ENCODE measurements around the gene RNF39. TPM values are rescaled to one million over a fixed set of nuclear protein-coding genes. Genes with fewer than 3 reads are reported as not detected.
A peak's percentile ranks its signal among the peaks of the same experiment; 100 is the strongest.

RNF39 gene
- total RNA-seq, 4 donors from 2014 or later, result 0.42 TPM; not detected in 3

DNA sequence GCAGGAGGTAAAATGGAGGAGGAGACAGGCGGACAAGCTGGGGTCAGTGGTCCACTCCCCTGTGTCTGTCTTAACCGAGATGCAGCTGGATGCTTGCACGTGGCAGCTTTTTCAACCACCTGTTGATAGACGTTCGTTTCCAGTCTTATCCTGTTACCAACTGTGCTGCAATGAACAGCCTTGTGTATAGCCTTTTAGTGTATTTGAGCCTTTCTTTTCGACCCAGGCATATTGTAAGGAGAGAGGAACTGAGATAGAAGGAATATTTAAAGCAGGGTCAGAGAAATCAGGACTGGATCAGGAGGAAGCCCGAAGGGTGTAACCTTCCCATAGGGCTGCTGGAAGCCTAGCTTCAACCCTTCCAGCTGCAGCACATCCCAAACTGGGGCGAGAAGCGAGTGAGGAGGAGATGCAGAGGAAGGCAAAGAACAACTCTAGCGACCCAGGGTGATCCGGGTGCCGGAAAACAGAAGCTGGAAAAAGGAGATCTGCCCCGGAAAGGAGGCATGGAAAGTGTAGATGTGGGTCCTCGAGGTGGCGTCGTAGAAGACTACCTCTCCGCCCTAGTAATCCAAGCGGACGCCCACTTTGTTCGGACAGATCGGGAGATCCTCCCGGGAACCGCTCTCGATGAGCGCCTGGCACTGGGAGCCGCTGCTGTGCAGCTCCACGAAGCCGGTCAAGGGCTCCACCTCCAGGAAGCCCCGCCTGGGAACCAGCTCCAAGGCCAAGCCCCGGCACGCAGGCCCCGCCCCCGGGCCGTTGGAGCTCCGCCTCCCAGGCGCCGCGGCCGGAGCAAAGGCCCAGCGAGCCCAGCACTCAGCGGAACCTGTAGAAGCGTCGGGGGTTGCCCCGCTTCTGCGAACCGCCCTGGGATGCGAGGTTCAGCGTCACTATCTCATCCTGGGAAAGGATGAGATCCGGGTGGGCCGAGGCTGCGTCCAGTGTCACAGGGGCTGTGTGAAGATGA, 26.2 kb upstream of the RNF39 start:
- Histone ChIP-seq H3K9me3 (no peaks in the 10 kb centered on the region), H3K4me1 (peaks cover 0 to 37% (median 22%) of the 10 kb centered on the region in 4 donors), H3K27ac (peak overlapping the region; percentile 39 to 84 (median 68)), H3K36me3 (no peaks in the 10 kb centered on the region), H3K27me3 (peaks cover 0 to 63% of the 10 kb centered on the region in 2 donors), H3K4me3 (peak overlapping the region; percentile 22 to 49 (median 38))
- DNase-seq (ENCODE audit: low spot score in 2 of 2), result peak; percentile 74 to 76
- WGBS, 2 donors, result 3 to 4% methylated on average over 28 to 33 of the region's 51 CpGs
- TF ChIP-seq, protein P1, sequence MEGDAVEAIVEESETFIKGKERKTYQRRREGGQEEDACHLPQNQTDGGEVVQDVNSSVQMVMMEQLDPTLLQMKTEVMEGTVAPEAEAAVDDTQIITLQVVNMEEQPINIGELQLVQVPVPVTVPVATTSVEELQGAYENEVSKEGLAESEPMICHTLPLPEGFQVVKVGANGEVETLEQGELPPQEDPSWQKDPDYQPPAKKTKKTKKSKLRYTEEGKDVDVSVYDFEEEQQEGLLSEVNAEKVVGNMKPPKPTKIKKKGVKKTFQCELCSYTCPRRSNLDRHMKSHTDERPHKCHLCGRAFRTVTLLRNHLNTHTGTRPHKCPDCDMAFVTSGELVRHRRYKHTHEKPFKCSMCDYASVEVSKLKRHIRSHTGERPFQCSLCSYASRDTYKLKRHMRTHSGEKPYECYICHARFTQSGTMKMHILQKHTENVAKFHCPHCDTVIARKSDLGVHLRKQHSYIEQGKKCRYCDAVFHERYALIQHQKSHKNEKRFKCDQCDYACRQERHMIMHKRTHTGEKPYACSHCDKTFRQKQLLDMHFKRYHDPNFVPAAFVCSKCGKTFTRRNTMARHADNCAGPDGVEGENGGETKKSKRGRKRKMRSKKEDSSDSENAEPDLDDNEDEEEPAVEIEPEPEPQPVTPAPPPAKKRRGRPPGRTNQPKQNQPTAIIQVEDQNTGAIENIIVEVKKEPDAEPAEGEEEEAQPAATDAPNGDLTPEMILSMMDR (IDR thresholded peaks at IDR 0.05), result peak in 2 of 5 experiments; percentile 17 to 23
- TF ChIP-seq POLR2A (IDR thresholded peaks at IDR 0.05) (peak; percentile 46 to 58), EP300 (IDR thresholded peaks at IDR 0.05) (peak in 1 of 2 donors; percentile 40)

DNA sequence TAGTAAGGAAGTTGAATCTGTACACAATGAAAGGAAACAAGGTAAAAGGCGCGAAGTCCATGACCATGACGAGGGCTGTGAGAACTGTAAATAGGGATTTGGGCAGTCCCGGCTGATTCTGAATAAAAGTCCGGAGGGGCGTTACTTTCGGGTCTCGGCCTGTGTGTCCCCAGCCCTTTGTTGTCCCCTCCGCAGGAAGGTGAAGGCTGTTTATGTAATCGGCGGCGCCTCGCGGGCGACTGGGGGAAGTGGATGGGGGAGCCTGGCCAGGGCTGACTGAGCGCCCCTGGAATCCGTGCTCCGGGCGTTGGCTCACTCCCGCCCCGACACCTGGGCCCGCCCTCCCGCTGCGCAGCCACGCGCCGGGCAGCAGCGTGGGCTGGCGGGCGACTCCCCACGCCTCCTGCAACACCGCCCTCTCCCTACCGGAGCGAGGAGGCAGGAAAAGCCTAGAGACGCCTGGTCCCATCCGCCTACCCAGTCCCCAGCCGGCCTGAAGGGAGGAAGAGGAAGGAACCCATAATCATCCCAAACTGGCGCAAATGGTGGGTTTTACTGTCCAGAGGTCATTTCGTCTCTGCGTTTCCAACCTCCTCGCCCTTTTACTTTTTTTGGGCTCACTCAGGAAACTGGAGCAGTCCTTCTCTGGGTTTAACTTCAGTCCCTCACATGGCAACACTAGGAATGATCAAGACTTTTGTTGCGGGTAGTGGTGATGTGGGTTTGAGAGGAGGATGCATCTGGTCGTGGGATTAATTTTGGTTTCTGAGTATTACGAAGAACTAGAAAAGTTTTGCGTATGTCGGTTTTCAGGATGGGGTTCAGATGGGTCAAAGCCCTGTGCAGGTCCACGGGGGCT, 25.2 kb upstream of the RNF39 start:
- peaks cover 0 to 37% (median 22%) of the 10 kb centered on the region in 4 donors for H3K4me1 ChIP-seq
- H3K36me3 ChIP-seq, result no peaks in the 10 kb centered on the region
- 3 to 4% methylated on average over 44 of the region's 47 CpGs for WGBS, 2 donors
- H3K27me3 ChIP-seq, result peaks cover 0 to 59% of the 10 kb centered on the region in 2 donors
- no peaks in the 10 kb centered on the region for H3K9me3 ChIP-seq
- H3K27ac ChIP-seq, result peak overlapping the region in 1 of 4 donors; percentile 27
- peak overlapping the region; percentile 22 to 49 (median 38) for H3K4me3 ChIP-seq
- DNase-seq (ENCODE audit: low spot score in 2 of 2), result no peak
- TF ChIP-seq, protein P1 (IDR thresholded peaks at IDR 0.05), result no peak
- TF ChIP-seq EP300 (IDR thresholded peaks at IDR 0.05) (no peak), POLR2A (IDR thresholded peaks at IDR 0.05) (no peak)

DNA sequence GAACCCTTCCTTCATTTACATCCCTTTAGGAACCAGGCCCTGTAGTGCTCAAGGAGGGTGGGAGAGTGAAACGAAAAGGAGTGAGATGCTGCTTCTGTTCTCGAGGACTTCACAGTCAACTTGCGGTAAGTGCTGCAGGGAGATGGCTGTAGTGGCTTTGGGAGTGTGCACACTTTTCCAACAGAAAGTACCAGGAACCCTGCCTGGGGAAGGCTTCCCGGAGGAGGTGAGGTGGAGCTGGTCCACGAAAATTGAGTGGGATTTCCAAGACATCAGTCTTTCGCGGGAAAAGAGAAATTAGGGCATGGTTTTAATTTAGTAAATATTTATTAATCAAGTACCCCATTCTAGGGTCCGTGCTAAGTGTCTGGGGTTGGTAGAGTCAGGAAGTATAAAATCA, 24.6 kb upstream of the RNF39 start:
- H3K27ac ChIP-seq, result no peak overlapping the region
- peaks cover 0 to 60% of the 10 kb centered on the region in 2 donors for H3K27me3 ChIP-seq
- 16 to 31% methylated on average over 8 of the region's 8 CpGs for WGBS, 2 donors
- peaks cover 0 to 37% (median 22%) of the 10 kb centered on the region in 4 donors for H3K4me1 ChIP-seq
- DNase-seq (ENCODE audit: low spot score in 2 of 2), result no peak
- no peak overlapping the region for H3K4me3 ChIP-seq
- no peaks in the 10 kb centered on the region for H3K9me3 ChIP-seq
- TF ChIP-seq, protein P1 (IDR thresholded peaks at IDR 0.05), result no peak
- TF ChIP-seq POLR2A (IDR thresholded peaks at IDR 0.05) (no peak), EP300 (IDR thresholded peaks at IDR 0.05) (no peak)
- no peaks in the 10 kb centered on the region for H3K36me3 ChIP-seq

DNA sequence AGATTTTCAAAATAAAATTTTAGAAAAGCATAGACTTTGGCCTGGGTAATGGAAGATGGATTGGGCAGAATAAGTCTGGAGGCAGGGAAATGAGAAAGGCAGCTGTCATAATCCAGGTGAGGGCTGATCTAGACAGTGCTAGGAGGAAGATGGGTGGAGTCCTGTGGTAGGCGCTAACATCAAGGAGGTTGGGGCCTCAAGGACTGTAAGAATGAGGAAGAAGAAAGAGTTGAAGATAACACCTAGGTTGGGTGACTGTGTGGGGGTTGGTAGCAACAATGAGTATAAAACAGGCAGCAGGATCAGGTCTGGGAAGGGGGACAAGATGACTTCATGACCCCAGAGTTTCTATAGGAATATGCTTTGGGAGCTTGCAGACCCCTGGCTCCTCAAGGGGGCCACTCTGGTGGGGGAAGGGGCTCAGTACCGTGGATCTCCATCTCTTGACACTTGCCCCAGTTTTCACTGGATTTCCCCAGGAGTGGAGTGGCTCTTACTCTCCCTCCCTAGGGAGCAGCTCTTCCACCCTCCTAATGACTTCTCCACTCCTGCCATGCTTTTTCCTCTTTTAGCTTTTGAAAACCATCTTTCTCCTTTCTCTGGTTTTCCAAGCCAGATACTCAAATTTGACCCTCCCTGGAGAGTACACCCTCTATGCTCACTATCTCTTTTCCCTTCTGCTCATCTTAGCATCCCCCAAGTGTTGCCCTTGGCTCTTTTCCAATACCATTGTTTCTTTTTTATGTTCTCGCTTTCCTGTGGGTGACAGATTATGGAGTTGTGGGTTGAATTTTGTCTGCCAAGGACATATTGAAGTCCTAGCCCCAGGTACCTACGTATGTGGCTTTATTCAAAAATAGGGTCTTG, 22.6 kb upstream of the RNF39 start:
- Histone ChIP-seq H3K27ac (no peak overlapping the region), H3K4me1 (peaks cover 0 to 32% (median 20%) of the 10 kb centered on the region in 4 donors), H3K9me3 (no peaks in the 10 kb centered on the region), H3K27me3 (peaks cover 0 to 72% of the 10 kb centered on the region in 2 donors), H3K36me3 (no peaks in the 10 kb centered on the region), H3K4me3 (no peak overlapping the region)
- no peak for DNase-seq (ENCODE audit: low spot score in 2 of 2)
- TF ChIP-seq EP300 (IDR thresholded peaks at IDR 0.05), result no peak
- no peak for TF ChIP-seq POLR2A (IDR thresholded peaks at IDR 0.05)
- TF ChIP-seq, protein P1 (IDR thresholded peaks at IDR 0.05), result no peak
- WGBS, 2 donors, result 69 to 71% methylated on average over 4 of the region's 4 CpGs
